SK-N-SH treated with all-trans-retinoic acid at 6 μM for 48 hours (cell line): ENCODE measurements around the gene DNAL1.

ENCODE experiments used
- ATAC-seq: fragments of 200-7000 bp; cut with Tn5 transposase; 3 replicates; pipeline ENCODE4 v1.9.1; 2020; ENCODE audit warnings: mild to moderate bottlenecking, moderate library complexity
- ARNTL ChIP-seq: fragments of 450-650 bp; formaldehyde crosslinking; IDR thresholded peaks from 2 replicates; pipeline ENCODE4 v1.5.0; 2020; ENCODE audit warnings: low read depth, mild to moderate bottlenecking, moderate library complexity, borderline replicate concordance
- BACH2 ChIP-seq: fragments of 250-450 bp; sonication (Bioruptor Pico); IDR thresholded peaks from 2 replicates; pipeline ENCODE4 v1.9.0; 2021; ENCODE audit warnings: mild to moderate bottlenecking, borderline replicate concordance
- CSDC2 ChIP-seq: fragments of 250-450 bp; sonication (Bioruptor Pico); IDR thresholded peaks from 2 replicates; pipeline ENCODE4 v1.5.0; 2020; ENCODE audit warnings: mild to moderate bottlenecking, moderate library complexity
- CSRNP3 ChIP-seq: fragments of 250-450 bp; sonication (Bioruptor Pico); IDR thresholded peaks from 2 replicates; pipeline ENCODE4 v1.5.1; 2021; ENCODE audit warnings: mild to moderate bottlenecking, moderate library complexity
- ESRRG ChIP-seq: fragments of 250-450 bp; sonication (Bioruptor Pico); IDR thresholded peaks from 2 replicates; pipeline ENCODE4 v1.6.1; 2021; ENCODE audit warnings: mild to moderate bottlenecking
- GLIS3 ChIP-seq: fragments of 250-450 bp; sonication (Bioruptor Pico); IDR thresholded peaks from 2 replicates; pipeline ENCODE4 v1.5.0; 2020; ENCODE audit warnings: mild to moderate bottlenecking, moderate library complexity
- ISL1 ChIP-seq: fragments of 250-450 bp; sonication (Bioruptor Pico); IDR thresholded peaks from 2 replicates; pipeline ENCODE4 v2.1.2; 2022; ENCODE audit warnings: mild to moderate bottlenecking, moderate library complexity
- OSR1 ChIP-seq: fragments of 250-450 bp; sonication (Bioruptor Pico); IDR thresholded peaks from 2 replicates; pipeline ENCODE4 v1.8.0; 2022; ENCODE audit warnings: moderate library complexity, mild to moderate bottlenecking, inconsistent platforms
- PATZ1 ChIP-seq: fragments of 250-450 bp; sonication (Bioruptor Pico); IDR thresholded peaks from 2 replicates; pipeline ENCODE4 v1.8.0; 2020; ENCODE audit warnings: mild to moderate bottlenecking, moderate library complexity, borderline replicate concordance
- PPARA ChIP-seq: fragments of 250-450 bp; sonication (Bioruptor Pico); IDR thresholded peaks from 2 replicates; pipeline ENCODE4 v1.5.0; 2020; ENCODE audit warnings: mild to moderate bottlenecking, borderline replicate concordance
- RARB ChIP-seq: fragments of 250-450 bp; sonication (Bioruptor Pico); IDR thresholded peaks from 2 replicates; pipeline ENCODE4 v1.8.0; 2021; ENCODE audit warnings: mild to moderate bottlenecking, moderate library complexity
- TCF4 ChIP-seq: fragments of 250-450 bp; sonication (Bioruptor Pico); IDR thresholded peaks from 2 replicates; pipeline ENCODE4 v1.8.0; 2021; ENCODE audit warnings: mild to moderate bottlenecking, moderate library complexity, borderline replicate concordance
- TOX ChIP-seq: fragments of 250-450 bp; sonication (Bioruptor Pico); IDR thresholded peaks from 2 replicates; pipeline ENCODE4 v1.8.0; 2021; ENCODE audit warnings: mild to moderate bottlenecking, moderate library complexity, borderline replicate concordance
- ZC3H10 ChIP-seq: fragments of 250-450 bp; sonication (Bioruptor Pico); IDR thresholded peaks from 2 replicates; pipeline ENCODE4 v1.5.1; 2021; ENCODE audit warnings: mild to moderate bottlenecking, moderate library complexity
- ZFP3 ChIP-seq: fragments of 250-450 bp; sonication (Bioruptor Pico); IDR thresholded peaks from 2 replicates; pipeline ENCODE4 v1.5.0; 2020; ENCODE audit warnings: mild to moderate bottlenecking, moderate library complexity
- ZFP30 ChIP-seq: fragments of 450-650 bp; formaldehyde crosslinking; IDR thresholded peaks from 2 replicates; pipeline ENCODE4 v1.5.0; 2022; ENCODE audit warnings: mild to moderate bottlenecking, moderate library complexity
- ZNF565 ChIP-seq: fragments of 450-650 bp; formaldehyde crosslinking; conservative IDR thresholded peaks from 2 replicates; pipeline ENCODE4 v1.5.0; 2020; ENCODE audit warnings: low read depth, mild to moderate bottlenecking, moderate library complexity
- ZNF70 ChIP-seq: fragments of 450-650 bp; formaldehyde crosslinking; IDR thresholded peaks from 2 replicates; pipeline ENCODE4 v1.5.0; 2020; ENCODE audit warnings: mild to moderate bottlenecking, moderate library complexity
- ZNF8 ChIP-seq: fragments of 450-650 bp; formaldehyde crosslinking; IDR thresholded peaks from 2 replicates; pipeline ENCODE4 v1.5.0; 2020; ENCODE audit warnings: mild to moderate bottlenecking, moderate library complexity
- TF ChIP-seq, protein P1 (sequence below): fragments of 250-450 bp; sonication (Bioruptor Pico); IDR thresholded peaks from 2 replicates; pipeline ENCODE4 v1.5.1; 2020; ENCODE audit warnings: low read depth, mild to moderate bottlenecking, moderate library complexity
- TF ChIP-seq, protein P2 (sequence below): fragments of 250-450 bp; sonication (Bioruptor Pico); IDR thresholded peaks from 2 replicates; pipeline ENCODE4 v1.8.0; 2021; ENCODE audit warnings: low read depth, mild to moderate bottlenecking, moderate library complexity, borderline replicate concordance
- TF ChIP-seq, protein P3 (sequence below): fragments of 250-450 bp; sonication (Bioruptor Pico); IDR thresholded peaks from 2 replicates; pipeline ENCODE4 v1.5.0; 2020; ENCODE audit warnings: mild to moderate bottlenecking, moderate library complexity

DNAL1 gene

GRCh38 chr14:73665130-73665529 lies 20.3 kb downstream of the DNAL1 start:
- no peak for ATAC-seq
- TF ChIP-seq OSR1 (CRISPR knock-in tag) (no peak), ZNF70 (CRISPR knock-in tag) (no peak), GLIS3 (CRISPR knock-in tag) (no peak), TOX (CRISPR knock-in tag) (no peak), ZFP30 (CRISPR knock-in tag) (no peak), ZNF565 (CRISPR knock-in tag) (no peak), ZNF8 (CRISPR knock-in tag) (no peak)
- TF ChIP-seq, all 23 proteins: peak for 0

GRCh38 chr14:73666583-73666982 lies 21.8 kb downstream of the DNAL1 start:
- no peak for ATAC-seq
- no peak for TF ChIP-seq GLIS3 (CRISPR knock-in tag)
- no peak for TF ChIP-seq ZNF565 (CRISPR knock-in tag)
- TF ChIP-seq BACH2: no peak

GRCh38 chr14:73667854-73668253 lies 23.1 kb downstream of the DNAL1 start:
- TF ChIP-seq ESRRG (CRISPR knock-in tag): no peak
- no peak for TF ChIP-seq ZNF8 (CRISPR knock-in tag)
- TF ChIP-seq TCF4 (CRISPR knock-in tag): no peak
- TF ChIP-seq TOX (CRISPR knock-in tag): no peak
- no peak for TF ChIP-seq RARB (CRISPR knock-in tag)
- no peak for TF ChIP-seq ZFP3 (CRISPR knock-in tag)
- TF ChIP-seq CSDC2: no peak
- no peak for TF ChIP-seq PATZ1
- TF ChIP-seq, protein P1, sequence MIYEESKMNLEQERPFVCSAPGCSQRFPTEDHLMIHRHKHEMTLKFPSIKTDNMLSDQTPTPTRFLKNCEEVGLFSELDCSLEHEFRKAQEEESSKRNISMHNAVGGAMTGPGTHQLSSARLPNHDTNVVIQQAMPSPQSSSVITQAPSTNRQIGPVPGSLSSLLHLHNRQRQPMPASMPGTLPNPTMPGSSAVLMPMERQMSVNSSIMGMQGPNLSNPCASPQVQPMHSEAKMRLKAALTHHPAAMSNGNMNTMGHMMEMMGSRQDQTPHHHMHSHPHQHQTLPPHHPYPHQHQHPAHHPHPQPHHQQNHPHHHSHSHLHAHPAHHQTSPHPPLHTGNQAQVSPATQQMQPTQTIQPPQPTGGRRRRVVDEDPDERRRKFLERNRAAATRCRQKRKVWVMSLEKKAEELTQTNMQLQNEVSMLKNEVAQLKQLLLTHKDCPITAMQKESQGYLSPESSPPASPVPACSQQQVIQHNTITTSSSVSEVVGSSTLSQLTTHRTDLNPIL: no peak
- no peak for TF ChIP-seq CSRNP3
- no peak for TF ChIP-seq ZFP30 (CRISPR knock-in tag)
- TF ChIP-seq PPARA (CRISPR knock-in tag): no peak
- TF ChIP-seq, protein P2, sequence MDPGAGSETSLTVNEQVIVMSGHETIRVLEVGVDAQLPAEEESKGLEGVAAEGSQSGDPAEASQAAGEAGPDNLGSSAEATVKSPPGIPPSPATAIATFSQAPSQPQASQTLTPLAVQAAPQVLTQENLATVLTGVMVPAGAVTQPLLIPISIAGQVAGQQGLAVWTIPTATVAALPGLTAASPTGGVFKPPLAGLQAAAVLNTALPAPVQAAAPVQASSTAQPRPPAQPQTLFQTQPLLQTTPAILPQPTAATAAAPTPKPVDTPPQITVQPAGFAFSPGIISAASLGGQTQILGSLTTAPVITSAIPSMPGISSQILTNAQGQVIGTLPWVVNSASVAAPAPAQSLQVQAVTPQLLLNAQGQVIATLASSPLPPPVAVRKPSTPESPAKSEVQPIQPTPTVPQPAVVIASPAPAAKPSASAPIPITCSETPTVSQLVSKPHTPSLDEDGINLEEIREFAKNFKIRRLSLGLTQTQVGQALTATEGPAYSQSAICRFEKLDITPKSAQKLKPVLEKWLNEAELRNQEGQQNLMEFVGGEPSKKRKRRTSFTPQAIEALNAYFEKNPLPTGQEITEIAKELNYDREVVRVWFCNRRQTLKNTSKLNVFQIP (CRISPR knock-in tag): no peak

GRCh38 chr14:73674986-73675385 lies 30.2 kb downstream of the DNAL1 start:
- ATAC-seq: no peak
- TF ChIP-seq OSR1 (CRISPR knock-in tag) (no peak), GLIS3 (CRISPR knock-in tag) (no peak), ZC3H10 (no peak)

More at GRCh38 chr14:73667854-73668253, 23.1 kb downstream of the DNAL1 start:
- ATAC-seq: no peak

GRCh38 chr14:73678698-73679097 lies 33.9 kb downstream of the DNAL1 start:
- no peak for ATAC-seq
- no peak for TF ChIP-seq ISL1
- TF ChIP-seq ARNTL (CRISPR knock-in tag): no peak
- TF ChIP-seq GLIS3 (CRISPR knock-in tag): no peak
- TF ChIP-seq ZFP3 (CRISPR knock-in tag): no peak
- TF ChIP-seq, protein P2 (CRISPR knock-in tag): no peak
- TF ChIP-seq ZNF8 (CRISPR knock-in tag): no peak
- no peak for TF ChIP-seq ZC3H10
- TF ChIP-seq PATZ1: no peak
- TF ChIP-seq, protein P3, sequence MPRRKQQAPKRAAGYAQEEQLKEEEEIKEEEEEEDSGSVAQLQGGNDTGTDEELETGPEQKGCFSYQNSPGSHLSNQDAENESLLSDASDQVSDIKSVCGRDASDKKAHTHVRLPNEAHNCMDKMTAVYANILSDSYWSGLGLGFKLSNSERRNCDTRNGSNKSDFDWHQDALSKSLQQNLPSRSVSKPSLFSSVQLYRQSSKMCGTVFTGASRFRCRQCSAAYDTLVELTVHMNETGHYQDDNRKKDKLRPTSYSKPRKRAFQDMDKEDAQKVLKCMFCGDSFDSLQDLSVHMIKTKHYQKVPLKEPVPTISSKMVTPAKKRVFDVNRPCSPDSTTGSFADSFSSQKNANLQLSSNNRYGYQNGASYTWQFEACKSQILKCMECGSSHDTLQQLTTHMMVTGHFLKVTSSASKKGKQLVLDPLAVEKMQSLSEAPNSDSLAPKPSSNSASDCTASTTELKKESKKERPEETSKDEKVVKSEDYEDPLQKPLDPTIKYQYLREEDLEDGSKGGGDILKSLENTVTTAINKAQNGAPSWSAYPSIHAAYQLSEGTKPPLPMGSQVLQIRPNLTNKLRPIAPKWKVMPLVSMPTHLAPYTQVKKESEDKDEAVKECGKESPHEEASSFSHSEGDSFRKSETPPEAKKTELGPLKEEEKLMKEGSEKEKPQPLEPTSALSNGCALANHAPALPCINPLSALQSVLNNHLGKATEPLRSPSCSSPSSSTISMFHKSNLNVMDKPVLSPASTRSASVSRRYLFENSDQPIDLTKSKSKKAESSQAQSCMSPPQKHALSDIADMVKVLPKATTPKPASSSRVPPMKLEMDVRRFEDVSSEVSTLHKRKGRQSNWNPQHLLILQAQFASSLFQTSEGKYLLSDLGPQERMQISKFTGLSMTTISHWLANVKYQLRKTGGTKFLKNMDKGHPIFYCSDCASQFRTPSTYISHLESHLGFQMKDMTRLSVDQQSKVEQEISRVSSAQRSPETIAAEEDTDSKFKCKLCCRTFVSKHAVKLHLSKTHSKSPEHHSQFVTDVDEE (CRISPR knock-in tag): no peak
- no peak for TF ChIP-seq PPARA (CRISPR knock-in tag)
- no peak for TF ChIP-seq ZNF565 (CRISPR knock-in tag)
- TF ChIP-seq ESRRG (CRISPR knock-in tag): no peak
- no peak for TF ChIP-seq ZFP30 (CRISPR knock-in tag)
